ENCODE results near the gene CASP8AP2. TPM values are rescaled to one million over a fixed set of nuclear protein-coding genes. Genes with fewer than 3 reads are reported as not detected.

CASP8AP2 gene
- total and polyA plus RNA-seq, 2 of the 13 experiments (the other 11 are each of a cell fraction or from before 2014, with no cell fraction given): 5.7 to 13.5 TPM

DNA sequence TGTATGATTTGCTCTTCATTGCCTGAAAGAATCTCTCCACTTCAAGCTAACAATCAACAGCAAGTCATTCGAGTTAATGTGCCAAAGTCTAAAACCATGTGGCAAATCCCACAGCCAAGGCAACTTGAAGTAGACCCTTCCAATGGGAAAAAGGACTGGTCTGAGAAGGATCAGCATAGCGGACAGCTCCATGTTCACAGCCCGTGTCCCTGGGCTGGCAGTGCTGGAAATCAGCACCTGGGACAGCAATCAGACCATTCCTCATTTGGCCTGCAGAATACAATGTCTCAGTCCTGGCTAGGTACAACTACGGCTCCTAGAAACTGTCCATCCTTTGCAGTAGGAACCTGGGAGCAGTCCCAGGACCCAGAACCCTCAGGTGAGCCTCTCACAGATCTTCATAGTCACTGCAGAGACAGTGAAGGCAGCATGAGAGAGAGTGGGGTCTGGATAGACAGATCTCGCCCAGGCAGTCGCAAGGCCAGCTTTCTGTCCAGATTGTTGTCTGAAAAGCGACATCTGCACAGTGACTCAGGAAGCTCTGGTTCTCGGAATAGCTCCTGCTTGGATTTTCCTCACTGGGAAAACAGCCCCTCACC, 65.7 kb downstream of the CASP8AP2 start (continued):
- TF ChIP-seq, protein P1, sequence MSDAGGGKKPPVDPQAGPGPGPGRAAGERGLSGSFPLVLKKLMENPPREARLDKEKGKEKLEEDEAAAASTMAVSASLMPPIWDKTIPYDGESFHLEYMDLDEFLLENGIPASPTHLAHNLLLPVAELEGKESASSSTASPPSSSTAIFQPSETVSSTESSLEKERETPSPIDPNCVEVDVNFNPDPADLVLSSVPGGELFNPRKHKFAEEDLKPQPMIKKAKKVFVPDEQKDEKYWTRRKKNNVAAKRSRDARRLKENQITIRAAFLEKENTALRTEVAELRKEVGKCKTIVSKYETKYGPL (CRISPR knock-in tag; IDR thresholded peaks at IDR 0.05): peak; percentile 75; the same call in 1 of the 2 replicates
- peak; percentile 77; the same call in 1 of the 2 replicates for TF ChIP-seq ATF2 (CRISPR knock-in tag; IDR thresholded peaks at IDR 0.05)
- TF ChIP-seq, protein P2, sequence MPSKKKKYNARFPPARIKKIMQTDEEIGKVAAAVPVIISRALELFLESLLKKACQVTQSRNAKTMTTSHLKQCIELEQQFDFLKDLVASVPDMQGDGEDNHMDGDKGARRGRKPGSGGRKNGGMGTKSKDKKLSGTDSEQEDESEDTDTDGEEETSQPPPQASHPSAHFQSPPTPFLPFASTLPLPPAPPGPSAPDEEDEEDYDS (CRISPR knock-in tag; IDR thresholded peaks at IDR 0.05): peak; percentile 59
- TF ChIP-seq EHMT2 (IDR thresholded peaks at IDR 0.05; ENCODE audit: borderline replicate concordance, low read depth, low read length): peak; percentile 98
- 0 out of 2 replicates have a peak, but pooled peaks have one; percentile 26 for TF ChIP-seq BCL3 (CRISPR knock-in tag; IDR thresholded peaks at IDR 0.05)
- peak; percentile 95; the same call in 1 of the 2 replicates for TF ChIP-seq SP140L (CRISPR knock-in tag; IDR thresholded peaks at IDR 0.05; ENCODE audit: borderline replicate concordance)
- TF ChIP-seq, protein P3, sequence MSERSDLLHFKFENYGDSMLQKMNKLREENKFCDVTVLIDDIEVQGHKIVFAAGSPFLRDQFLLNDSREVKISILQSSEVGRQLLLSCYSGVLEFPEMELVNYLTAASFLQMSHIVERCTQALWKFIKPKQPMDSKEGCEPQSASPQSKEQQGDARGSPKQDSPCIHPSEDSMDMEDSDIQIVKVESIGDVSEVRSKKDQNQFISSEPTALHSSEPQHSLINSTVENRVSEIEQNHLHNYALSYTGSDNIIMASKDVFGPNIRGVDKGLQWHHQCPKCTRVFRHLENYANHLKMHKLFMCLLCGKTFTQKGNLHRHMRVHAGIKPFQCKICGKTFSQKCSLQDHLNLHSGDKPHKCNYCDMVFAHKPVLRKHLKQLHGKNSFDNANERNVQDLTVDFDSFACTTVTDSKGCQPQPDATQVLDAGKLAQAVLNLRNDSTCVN (CRISPR knock-in tag; IDR thresholded peaks at IDR 0.05; ENCODE audit: borderline replicate concordance): peak; percentile 93
- TF ChIP-seq ZNF878 (CRISPR knock-in tag; IDR thresholded peaks at IDR 0.05): peak; percentile 53; the same call in 1 of the 2 replicates
- TF ChIP-seq ZNF580 (CRISPR knock-in tag; IDR thresholded peaks at IDR 0.05; ENCODE audit: borderline replicate concordance, low read depth): peak; percentile 89
- peak; percentile 76; the same call in 1 of the 2 replicates for TF ChIP-seq YEATS2 (CRISPR knock-in tag; IDR thresholded peaks at IDR 0.05; ENCODE audit: borderline replicate concordance)
- TF ChIP-seq, protein P4, sequence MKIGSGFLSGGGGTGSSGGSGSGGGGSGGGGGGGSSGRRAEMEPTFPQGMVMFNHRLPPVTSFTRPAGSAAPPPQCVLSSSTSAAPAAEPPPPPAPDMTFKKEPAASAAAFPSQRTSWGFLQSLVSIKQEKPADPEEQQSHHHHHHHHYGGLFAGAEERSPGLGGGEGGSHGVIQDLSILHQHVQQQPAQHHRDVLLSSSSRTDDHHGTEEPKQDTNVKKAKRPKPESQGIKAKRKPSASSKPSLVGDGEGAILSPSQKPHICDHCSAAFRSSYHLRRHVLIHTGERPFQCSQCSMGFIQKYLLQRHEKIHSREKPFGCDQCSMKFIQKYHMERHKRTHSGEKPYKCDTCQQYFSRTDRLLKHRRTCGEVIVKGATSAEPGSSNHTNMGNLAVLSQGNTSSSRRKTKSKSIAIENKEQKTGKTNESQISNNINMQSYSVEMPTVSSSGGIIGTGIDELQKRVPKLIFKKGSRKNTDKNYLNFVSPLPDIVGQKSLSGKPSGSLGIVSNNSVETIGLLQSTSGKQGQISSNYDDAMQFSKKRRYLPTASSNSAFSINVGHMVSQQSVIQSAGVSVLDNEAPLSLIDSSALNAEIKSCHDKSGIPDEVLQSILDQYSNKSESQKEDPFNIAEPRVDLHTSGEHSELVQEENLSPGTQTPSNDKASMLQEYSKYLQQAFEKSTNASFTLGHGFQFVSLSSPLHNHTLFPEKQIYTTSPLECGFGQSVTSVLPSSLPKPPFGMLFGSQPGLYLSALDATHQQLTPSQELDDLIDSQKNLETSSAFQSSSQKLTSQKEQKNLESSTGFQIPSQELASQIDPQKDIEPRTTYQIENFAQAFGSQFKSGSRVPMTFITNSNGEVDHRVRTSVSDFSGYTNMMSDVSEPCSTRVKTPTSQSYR (CRISPR knock-in tag; IDR thresholded peaks at IDR 0.05; ENCODE audit: borderline replicate concordance): peak; percentile 59; the same call in 1 of the 2 replicates
- TF ChIP-seq, protein P5, sequence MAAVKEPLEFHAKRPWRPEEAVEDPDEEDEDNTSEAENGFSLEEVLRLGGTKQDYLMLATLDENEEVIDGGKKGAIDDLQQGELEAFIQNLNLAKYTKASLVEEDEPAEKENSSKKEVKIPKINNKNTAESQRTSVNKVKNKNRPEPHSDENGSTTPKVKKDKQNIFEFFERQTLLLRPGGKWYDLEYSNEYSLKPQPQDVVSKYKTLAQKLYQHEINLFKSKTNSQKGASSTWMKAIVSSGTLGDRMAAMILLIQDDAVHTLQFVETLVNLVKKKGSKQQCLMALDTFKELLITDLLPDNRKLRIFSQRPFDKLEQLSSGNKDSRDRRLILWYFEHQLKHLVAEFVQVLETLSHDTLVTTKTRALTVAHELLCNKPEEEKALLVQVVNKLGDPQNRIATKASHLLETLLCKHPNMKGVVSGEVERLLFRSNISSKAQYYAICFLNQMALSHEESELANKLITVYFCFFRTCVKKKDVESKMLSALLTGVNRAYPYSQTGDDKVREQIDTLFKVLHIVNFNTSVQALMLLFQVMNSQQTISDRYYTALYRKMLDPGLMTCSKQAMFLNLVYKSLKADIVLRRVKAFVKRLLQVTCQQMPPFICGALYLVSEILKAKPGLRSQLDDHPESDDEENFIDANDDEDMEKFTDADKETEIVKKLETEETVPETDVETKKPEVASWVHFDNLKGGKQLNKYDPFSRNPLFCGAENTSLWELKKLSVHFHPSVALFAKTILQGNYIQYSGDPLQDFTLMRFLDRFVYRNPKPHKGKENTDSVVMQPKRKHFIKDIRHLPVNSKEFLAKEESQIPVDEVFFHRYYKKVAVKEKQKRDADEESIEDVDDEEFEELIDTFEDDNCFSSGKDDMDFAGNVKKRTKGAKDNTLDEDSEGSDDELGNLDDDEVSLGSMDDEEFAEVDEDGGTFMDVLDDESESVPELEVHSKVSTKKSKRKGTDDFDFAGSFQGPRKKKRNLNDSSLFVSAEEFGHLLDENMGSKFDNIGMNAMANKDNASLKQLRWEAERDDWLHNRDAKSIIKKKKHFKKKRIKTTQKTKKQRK (IDR thresholded peaks at IDR 0.05; ENCODE audit: low read length): no peak
- TF ChIP-seq HOXD1 (CRISPR knock-in tag; IDR thresholded peaks at IDR 0.05): 0 out of 2 replicates have a peak, but pooled peaks have one; percentile 45
- TF ChIP-seq ZBTB7B (CRISPR knock-in tag; IDR thresholded peaks at IDR 0.05): peak; percentile 25; the same call in 1 of the 2 replicates

Data from HepG2 (cell line).